ENCODE data around the gene SUPT6H.

SUPT6H gene

DNA sequence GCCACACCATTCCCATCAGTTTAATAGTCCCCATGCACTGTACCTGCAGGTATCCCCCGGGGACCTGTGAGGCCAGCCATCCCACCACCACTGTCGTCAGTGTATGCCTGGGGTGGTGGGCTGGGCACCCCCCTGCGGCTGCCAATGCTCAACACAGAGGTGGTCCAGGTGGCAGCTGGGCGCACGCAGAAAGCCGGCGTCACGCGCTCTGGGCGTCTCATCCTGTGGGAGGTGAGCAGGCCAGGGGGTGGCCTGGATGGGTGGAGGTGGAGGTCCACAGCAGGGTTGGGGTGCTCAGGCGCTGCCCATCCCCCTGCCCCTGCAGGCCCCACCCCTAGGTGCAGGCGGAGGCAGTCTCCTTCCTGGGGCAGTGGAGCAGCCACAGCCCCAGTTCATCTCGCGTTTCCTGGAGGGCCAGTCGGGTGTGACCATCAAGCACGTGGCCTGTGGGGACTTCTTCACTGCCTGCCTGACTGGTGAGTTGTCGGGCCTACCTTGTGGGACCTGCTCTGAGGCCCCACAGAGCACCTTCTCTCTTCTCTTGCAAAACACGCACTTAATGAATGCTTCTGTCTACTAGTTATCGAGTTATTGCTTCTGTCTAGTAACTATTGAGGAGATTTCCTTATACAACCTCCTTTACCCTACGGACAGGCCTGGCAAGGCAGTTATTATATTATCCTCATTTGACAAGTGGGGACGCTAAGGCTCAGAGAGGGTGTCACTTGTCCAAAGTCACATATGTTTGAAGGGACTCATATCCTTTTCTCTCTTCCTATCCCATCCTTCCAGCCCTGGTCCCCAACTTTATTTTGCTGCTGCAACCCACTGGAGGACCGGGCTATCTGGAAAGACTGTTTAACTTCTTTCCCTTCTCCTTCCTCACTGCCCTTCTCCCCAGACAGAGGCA is 76.0 kb downstream of the SUPT6H start:
- no peak for DNase-seq (ENCODE audit: low spot score)

DNA sequence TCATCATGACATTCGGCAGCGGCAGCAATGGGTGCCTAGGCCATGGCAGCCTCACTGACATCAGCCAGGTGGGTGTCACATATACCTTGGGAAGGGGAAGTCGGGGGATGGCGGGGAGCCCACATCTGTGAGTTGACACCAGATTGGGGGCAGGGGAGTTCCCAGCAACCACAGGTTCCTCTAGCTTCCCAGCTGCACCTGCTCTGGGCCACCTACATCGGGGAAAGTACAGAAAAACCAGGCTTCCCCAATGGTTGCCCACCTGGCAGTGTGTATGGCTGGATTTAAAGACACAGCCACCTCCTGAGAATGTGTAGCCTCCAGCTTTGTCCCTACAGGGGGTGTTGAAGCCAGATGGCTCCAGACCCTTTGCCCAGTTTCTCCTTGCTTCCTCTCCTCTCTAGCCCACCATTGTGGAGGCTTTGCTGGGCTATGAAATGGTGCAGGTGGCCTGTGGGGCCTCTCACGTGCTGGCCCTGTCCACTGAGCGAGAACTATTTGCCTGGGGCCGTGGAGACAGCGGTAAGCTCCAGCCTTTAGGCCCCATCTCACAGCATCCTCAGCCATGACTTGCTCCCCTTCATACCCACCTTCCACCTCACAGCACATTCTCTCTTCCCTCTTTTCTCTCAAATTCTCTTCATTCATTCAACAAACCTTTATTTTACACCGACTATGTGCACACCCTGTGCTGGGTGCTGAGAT is 76.8 kb downstream of the SUPT6H start:
- DNase-seq (ENCODE audit: low spot score): no peak

DNA sequence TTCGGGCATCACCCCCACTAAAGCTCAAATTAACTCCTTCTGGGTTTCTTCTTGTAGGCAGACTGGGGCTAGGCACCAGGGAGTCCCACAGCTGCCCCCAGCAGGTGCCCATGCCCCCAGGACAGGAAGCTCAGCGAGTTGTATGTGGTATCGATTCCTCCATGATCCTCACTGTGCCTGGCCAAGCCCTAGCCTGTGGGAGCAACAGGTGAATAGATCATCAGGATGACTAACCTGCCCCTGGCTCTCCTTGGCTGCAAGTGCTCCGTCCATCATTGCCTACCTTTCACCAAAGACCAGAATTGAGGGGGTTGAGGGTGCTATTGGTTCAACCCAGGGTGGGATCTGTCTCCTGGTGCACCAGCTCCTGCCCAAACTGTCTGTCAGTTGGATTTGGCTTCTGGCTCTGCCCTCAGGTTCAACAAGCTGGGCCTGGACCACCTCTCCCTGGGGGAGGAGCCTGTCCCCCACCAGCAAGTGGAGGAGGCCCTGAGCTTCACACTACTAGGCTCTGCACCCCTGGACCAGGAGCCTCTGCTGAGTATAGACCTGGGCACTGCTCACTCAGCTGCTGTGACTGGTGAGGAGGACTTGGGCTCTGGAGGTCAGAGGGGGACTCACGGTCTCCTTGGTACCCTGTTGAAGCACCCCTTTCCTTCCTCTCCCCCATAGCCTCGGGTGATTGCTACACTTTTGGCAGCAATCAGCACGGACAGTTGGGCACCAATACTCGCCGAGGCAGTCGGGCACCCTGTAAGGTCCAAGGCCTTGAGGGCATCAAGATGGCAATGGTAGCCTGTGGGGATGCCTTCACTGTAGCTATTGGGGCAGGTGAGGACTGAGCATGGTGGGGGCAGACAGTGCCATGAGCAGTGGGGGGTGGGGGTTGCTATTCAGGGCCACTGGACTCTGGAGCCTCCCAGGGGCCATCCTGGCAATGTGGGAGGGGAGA is 78.7 kb downstream of the SUPT6H start:
- DNase-seq (ENCODE audit: low spot score): no peak

- DNase-seq (ENCODE audit: low spot score): no peak
These were observed 79.6 kb downstream of the SUPT6H start for GRCh38 chr17:28741358-28742349.

DNA sequence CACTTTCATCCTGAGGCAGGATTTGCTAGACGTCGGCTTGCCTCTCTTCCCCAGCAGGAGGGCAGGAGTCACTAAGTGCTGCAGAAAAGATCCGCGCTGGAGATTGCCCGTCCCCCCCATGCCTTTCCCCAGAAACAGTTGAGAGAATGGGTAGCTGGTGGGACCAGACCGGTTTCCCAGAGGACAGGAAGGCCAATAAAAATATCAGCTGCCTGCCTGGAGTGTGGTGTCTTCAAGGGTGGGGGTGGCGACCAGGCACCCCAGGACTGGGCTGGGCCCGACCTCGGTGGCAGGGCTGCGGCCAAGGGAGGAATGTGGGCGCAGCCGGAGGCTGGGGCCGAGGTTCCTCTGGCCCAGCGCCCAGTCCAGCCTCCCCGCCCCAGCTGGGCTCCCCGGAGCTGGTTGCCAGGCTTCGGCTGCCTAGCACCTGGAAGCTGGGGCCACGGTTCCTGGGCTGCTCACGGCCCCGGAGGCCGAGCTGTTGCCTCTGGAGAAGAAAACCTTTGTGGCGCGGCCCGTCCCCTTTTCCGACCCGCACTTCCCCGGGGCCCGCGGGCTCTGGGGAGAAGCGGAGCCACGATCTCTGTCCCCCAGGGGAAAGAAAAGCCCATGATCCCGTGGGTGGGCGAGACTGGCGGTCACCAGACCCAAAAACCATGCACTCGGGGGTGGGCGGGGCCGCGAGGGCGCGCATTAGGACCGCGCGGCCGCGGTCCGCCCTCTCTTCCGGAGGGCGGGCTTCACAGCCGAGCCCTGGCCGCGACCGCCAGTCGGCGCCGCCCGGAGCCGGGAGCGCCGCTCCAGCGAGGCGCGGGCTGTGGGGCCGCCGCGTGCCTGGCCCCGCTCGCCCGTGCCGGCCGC is 81.5 kb downstream of the SUPT6H start, which contains the start of gene TRAF4:
TSS of gene TRAF4 (plus strand) at position 769 of the 861 bp plus-strand sequence. CDS start 102 bp downstream, outside the sequence.
- DNase-seq (ENCODE audit: low spot score): peak; percentile 92

DNA sequence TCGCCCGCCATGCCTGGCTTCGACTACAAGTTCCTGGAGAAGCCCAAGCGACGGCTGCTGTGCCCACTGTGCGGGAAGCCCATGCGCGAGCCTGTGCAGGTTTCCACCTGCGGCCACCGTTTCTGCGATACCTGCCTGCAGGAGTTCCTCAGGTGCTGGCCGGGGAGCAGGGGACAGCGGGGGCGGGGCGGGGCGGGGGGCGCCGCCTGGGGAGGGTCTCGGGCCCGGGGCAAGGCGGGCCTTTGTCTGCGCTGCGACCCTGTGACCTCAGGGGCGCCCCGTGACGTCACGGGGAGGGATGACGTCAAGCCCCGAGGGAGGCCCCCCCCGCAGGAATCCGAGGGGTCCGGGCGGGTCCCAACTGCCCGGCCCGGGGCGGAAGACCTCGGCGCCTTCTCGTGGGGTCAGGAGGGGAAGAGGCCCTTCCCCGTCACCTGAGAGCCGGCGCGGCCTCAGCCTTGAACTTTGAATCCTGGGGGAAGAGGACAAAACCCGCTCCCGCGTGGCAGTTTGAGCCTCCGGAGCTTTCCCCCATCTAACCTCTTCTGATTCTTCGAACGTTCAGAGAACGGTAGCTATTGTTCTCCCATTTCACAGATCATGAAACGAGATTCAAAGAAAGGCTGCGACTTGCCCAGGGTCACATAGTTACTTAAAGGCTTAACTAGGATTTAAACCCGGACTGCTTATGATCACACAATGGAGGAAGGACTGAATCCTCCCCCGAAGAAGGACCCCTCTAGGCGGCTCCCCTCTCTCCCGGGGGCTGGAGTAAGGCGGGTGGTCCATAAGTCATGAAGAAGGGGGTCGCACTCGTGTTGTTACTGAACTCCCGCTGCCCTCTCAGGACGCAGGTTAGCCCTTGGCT is 82.3 kb downstream of the SUPT6H start:
- DNase-seq (ENCODE audit: low spot score): peak; percentile 82

- peak; percentile 35 for DNase-seq (ENCODE audit: low spot score)
These were observed 83.2 kb downstream of the SUPT6H start for GRCh38 chr17:28744972-28745785.

DNA sequence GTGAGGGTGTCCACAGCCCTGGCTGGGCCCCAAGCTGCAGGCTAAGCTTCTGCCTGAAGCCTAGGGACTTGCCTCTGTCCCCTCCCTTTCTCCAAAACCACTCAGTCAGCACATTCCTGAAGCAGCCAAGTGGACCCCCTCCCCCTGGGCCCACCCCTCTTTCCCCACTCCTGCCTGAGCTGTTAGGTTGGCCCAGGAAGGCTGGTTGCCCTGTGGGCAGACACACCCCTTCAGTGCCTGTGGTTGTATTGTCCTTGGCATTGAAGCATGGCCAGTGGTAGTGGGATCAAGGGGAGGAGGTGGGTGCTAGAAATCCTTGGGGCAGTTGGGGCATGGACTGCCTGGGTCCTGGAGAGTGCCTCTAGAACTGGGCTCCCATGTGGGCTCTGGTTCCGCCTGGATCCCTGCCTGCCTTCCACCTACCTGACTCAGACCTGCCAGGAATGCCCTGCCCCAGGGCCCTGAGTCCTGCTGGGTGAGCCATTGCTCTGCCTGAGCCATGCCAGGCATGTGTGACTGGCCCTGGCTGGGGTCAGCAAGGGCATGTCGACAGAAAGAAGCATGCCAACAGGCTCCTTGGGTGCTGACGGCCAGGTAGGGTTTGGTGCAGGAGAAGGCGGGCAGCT is 83.9 kb downstream of the SUPT6H start:
- DNase-seq (ENCODE audit: low spot score): no peak

GRCh38 chr17:28746611-28747050 is 84.6 kb downstream of the SUPT6H start:
- DNase-seq (ENCODE audit: low spot score): no peak

DNA sequence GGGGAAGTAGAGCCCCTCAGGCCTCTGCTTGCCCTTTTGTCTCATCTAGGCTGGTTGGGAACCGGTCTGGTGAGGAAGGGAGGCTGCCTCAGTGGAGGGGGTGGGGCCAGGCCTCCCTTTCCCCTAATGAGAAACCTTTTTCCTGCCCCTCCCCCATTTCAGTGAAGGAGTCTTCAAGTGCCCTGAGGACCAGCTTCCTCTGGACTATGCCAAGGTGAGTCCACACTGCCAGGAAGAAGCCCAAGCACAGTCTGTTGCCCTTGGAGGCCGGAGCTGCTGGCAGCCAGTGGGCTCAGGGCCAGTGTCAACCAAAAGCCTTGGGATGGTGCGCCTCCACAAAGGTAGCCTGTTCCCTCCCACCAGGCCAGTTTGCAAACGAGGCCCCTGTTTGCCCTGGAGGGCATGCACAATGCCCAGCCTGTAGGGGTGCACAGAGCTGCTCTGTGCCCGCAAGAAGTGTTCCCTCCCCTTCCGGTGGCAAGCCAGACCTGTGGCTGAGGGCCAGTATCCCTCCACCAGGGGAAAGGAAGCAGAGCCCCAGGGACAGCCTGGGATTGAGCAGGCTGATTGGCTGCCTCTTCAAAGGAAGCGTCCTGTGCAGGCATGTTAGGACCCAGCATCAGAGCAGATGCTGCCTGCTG is 85.2 kb downstream of the SUPT6H start:
- DNase-seq (ENCODE audit: low spot score): no peak

DNA sequence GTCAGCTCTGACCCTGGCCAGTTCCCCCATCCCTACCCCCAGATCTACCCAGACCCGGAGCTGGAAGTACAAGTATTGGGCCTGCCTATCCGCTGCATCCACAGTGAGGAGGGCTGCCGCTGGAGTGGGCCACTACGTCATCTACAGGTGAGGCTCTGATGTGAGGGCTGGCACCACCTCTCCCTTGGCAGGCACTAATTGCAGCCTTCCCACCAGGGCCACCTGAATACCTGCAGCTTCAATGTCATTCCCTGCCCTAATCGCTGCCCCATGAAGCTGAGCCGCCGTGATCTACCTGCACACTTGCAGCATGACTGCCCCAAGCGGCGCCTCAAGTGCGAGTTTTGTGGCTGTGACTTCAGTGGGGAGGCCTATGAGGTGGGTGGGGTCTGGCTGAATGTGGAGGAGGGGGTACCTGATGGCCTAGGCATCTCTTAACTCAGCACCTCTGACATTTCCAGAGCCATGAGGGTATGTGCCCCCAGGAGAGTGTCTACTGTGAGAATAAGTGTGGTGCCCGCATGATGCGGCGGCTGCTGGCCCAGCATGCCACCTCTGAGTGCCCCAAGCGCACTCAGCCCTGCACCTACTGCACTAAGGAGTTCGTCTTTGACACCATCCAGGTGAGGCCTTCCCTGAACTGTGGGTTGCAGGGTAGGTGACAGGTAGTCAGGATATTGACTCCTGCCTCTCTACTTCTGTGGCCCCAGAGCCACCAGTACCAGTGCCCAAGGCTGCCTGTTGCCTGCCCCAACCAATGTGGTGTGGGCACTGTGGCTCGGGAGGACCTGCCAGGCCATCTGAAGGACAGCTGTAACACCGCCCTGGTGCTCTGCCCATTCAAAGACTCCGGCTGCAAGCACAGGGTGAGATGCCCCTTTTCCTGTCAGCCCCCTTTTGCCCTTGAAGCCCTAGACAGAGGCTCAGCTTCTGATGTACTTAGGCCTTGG is 86.1 kb downstream of the SUPT6H start:
- no peak for DNase-seq (ENCODE audit: low spot score)

- DNase-seq (ENCODE audit: low spot score): no peak
These were observed 87.0 kb downstream of the SUPT6H start for GRCh38 chr17:28748852-28749515.

- DNase-seq (ENCODE audit: low spot score): no peak
These were observed 87.6 kb downstream of the SUPT6H start for GRCh38 chr17:28749516-28750177.

All from AG08396 (cell line).